Astrocyte (in vitro differentiated cells and primary cell): ENCODE data around the gene RPL7A. TPM values are rescaled to one million over a fixed set of nuclear protein-coding genes. Genes with fewer than 3 reads are reported as not detected.

Experiments
- DNase-seq: peaks from one replicate; pipeline ENCODE4 v3.0.0-alpha.2; 2010; ENCODE audit warnings: low read depth
- FAIRE-seq: peaks from 2 replicates; lab custom pipeline; 2011; peaks lifted over from hg19 to GRCh38; lab: Jason Lieb, UNC
- H2AFZ ChIP-seq: 2 replicates; pipeline ENCODE4 v1.6.0; 2012; ENCODE audit warnings: low read depth, low read length, inconsistent platforms
- H3K27ac ChIP-seq: 2 replicates; pipeline ENCODE4 v1.5.1; 2011; ENCODE audit warnings: low read depth, low read length, inconsistent platforms
- H3K27me3 ChIP-seq: 2 replicates; pipeline ENCODE4 v1.6.0; 2011; ENCODE audit warnings: low read length, inconsistent platforms; ENCODE audit not compliant: insufficient read depth
- H3K36me3 ChIP-seq: 2 replicates; pipeline ENCODE4 v1.5.1; 2011; ENCODE audit warnings: low read length, inconsistent platforms; ENCODE audit not compliant: insufficient read depth
- H3K4me1 ChIP-seq: 2 replicates; pipeline ENCODE4 v1.5.1; 2011; ENCODE audit warnings: low read length, inconsistent platforms; ENCODE audit not compliant: insufficient read depth
- H3K4me2 ChIP-seq: 2 replicates; pipeline ENCODE4 v1.6.0; 2012; ENCODE audit warnings: low read length, inconsistent platforms
- H3K4me3 ChIP-seq: 2 replicates; pipeline ENCODE4 v1.5.1; 2011; ENCODE audit warnings: low read depth, mild to moderate bottlenecking, low read length, inconsistent platforms; ENCODE audit not compliant: insufficient read depth
- H3K79me2 ChIP-seq: 2 replicates; pipeline ENCODE4 v1.6.0; 2012; ENCODE audit warnings: mild to moderate bottlenecking, low read length, inconsistent platforms; ENCODE audit not compliant: insufficient read depth
- H3K9ac ChIP-seq: 2 replicates; pipeline ENCODE4 v1.6.0; 2012; ENCODE audit warnings: mild to moderate bottlenecking, low read length, inconsistent platforms
- H3K9me3 ChIP-seq: 2 replicates; pipeline ENCODE4 v1.5.1; 2012; ENCODE audit warnings: low read depth, mild to moderate bottlenecking, low read length, inconsistent platforms; ENCODE audit not compliant: insufficient read depth
- H4K20me1 ChIP-seq: 2 replicates; pipeline ENCODE4 v1.6.0; 2012; ENCODE audit warnings: low read length, inconsistent platforms; ENCODE audit not compliant: insufficient read depth
- H3K27ac Mint-ChIP-seq: one replicate; pipeline ENCODE4 v1.8.0; 2021; ENCODE audit warnings: mild to moderate bottlenecking, mixed read lengths; ENCODE audit not compliant: unreplicated experiment
- H3K27me3 Mint-ChIP-seq: one replicate; pipeline ENCODE4 v1.8.0; 2021; ENCODE audit warnings: low read depth, mixed read lengths; ENCODE audit not compliant: unreplicated experiment
- H3K36me3 Mint-ChIP-seq: one replicate; pipeline ENCODE4 v1.8.0; 2021; ENCODE audit warnings: low read depth, mixed read lengths; ENCODE audit not compliant: unreplicated experiment
- H3K4me1 Mint-ChIP-seq: one replicate; pipeline ENCODE4 v1.8.0; 2021; ENCODE audit warnings: low read depth, mixed read lengths; ENCODE audit not compliant: unreplicated experiment
- H3K4me3 Mint-ChIP-seq: one replicate; pipeline ENCODE4 v1.8.0; 2021; ENCODE audit warnings: mild to moderate bottlenecking, moderate library complexity, mixed read lengths; ENCODE audit not compliant: unreplicated experiment
- H3K9me3 Mint-ChIP-seq: one replicate; pipeline ENCODE4 v1.8.0; 2021; ENCODE audit warnings: mild to moderate bottlenecking, mixed read lengths; ENCODE audit not compliant: unreplicated experiment
- CTCF ChIP-seq: IDR thresholded peaks from 2 replicates; pipeline ENCODE4 v1.5.1; 2011; ENCODE audit warnings: low read depth, mild to moderate bottlenecking, inconsistent platforms, low read length, moderate library complexity; ENCODE audit not compliant: insufficient read depth
- EZH2 ChIP-seq: IDR thresholded peaks from 2 replicates; pipeline ENCODE4 v1.6.1; 2012; ENCODE audit warnings: mild to moderate bottlenecking, low read length, inconsistent platforms; ENCODE audit not compliant: insufficient read depth
- total RNA-seq: library from RNA; stranded (reverse); gene quantifications from 2 replicates; pipeline ENCODE4 v1.2.1, GENCODE V29; 2021

RPL7A gene
- total RNA-seq, 1 donor from 2014 or later = 1,364 TPM

GRCh38 chr9:133304477-133305377 is 43.3 kb upstream of the RPL7A start:
- Mint-ChIP-seq H3K36me3 (no peaks in the 10 kb centered on the region), H3K4me3 (no peak overlapping the region), H3K27me3 (peaks cover 39% of the 10 kb centered on the region), H3K9me3 (peaks cover 5% of the 10 kb centered on the region), H3K27ac (no peak overlapping the region), H3K4me1 (no peaks in the 10 kb centered on the region)
- Histone ChIP-seq H3K4me2 (no peak overlapping the region), H2AFZ (no peak overlapping the region), H3K9ac (no peak overlapping the region), H4K20me1 (no peaks in the 10 kb centered on the region), H3K4me1 (no peaks in the 10 kb centered on the region), H3K4me3 (no peak overlapping the region), H3K79me2 (no peaks in the 10 kb centered on the region), H3K27me3 (peaks cover 3% of the 10 kb centered on the region), H3K27ac (no peak overlapping the region), H3K36me3 (no peaks in the 10 kb centered on the region), H3K9me3 (no peaks in the 10 kb centered on the region)
- DNase-seq = no peak
- TF ChIP-seq EZH2 (no peak), CTCF (no peak)
- FAIRE-seq = no peak

GRCh38 chr9:133305731-133306130 is 42.3 kb upstream of the RPL7A start:
- no peaks in the 10 kb centered on the region for H3K79me2 ChIP-seq
- Mint-ChIP-seq H3K36me3 (no peaks in the 10 kb centered on the region), H3K27me3 (peaks cover 41% of the 10 kb centered on the region), H3K27ac (no peak overlapping the region), H3K4me1 (no peaks in the 10 kb centered on the region), H3K9me3 (peaks cover 8% of the 10 kb centered on the region), H3K4me3 (no peak overlapping the region)
- H3K9ac ChIP-seq = no peak overlapping the region
- FAIRE-seq = no peak
- no peak overlapping the region for H2AFZ ChIP-seq
- no peaks in the 10 kb centered on the region for H3K9me3 ChIP-seq
- no peaks in the 10 kb centered on the region for H3K4me1 ChIP-seq
- DNase-seq = no peak
- TF ChIP-seq CTCF (no peak), EZH2 (no peak)
- H3K4me2 ChIP-seq = no peak overlapping the region
- no peaks in the 10 kb centered on the region for H4K20me1 ChIP-seq
- no peaks in the 10 kb centered on the region for H3K36me3 ChIP-seq
- H3K4me3 ChIP-seq = no peak overlapping the region
- H3K27me3 ChIP-seq = peaks cover 3% of the 10 kb centered on the region
- H3K27ac ChIP-seq = no peak overlapping the region
